T-helper 2 cell treated with Interferon-gamma antibody and Interleukin-4, amounts not matched to agents 5 μg/mL and 100 μg/mL, for 36 hours (primary cell): ENCODE measurements around the gene RELL1.
A peak's percentile ranks its signal among the peaks of the same experiment; 100 is the strongest.

Experiments
- DNase-seq: peaks from one replicate; pipeline ENCODE4 v3.0.0; 2021; ENCODE audit warnings: low spot score
- H3K27ac Mint-ChIP-seq: one replicate; pipeline ENCODE4 v1.8.0; 2021; ENCODE audit warnings: mild to moderate bottlenecking, mixed read lengths
- H3K27me3 Mint-ChIP-seq: one replicate; pipeline ENCODE4 v1.8.0; 2021; ENCODE audit warnings: low read depth, mixed read lengths
- H3K36me3 Mint-ChIP-seq: one replicate; pipeline ENCODE4 v1.8.0; 2021; ENCODE audit warnings: low read depth, mixed read lengths
- H3K4me1 Mint-ChIP-seq: one replicate; pipeline ENCODE4 v1.8.0; 2021; ENCODE audit warnings: low read depth, mixed read lengths
- H3K4me3 Mint-ChIP-seq: one replicate; pipeline ENCODE4 v1.8.0; 2022; ENCODE audit warnings: mild to moderate bottlenecking, moderate library complexity, mixed read lengths
- H3K9me3 Mint-ChIP-seq: one replicate; pipeline ENCODE4 v1.8.0; 2021; ENCODE audit warnings: mixed read lengths

Gene RELL1

GRCh38 chr4:37603070-37603468 is 83.1 kb downstream of the RELL1 start:
- Mint-ChIP-seq H3K4me1 (peaks cover 22% of the 10 kb centered on the region), H3K9me3 (no peaks in the 10 kb centered on the region), H3K27me3 (no peaks in the 10 kb centered on the region), H3K36me3 (peaks cover 2% of the 10 kb centered on the region), H3K27ac (no peak overlapping the region), H3K4me3 (no peak overlapping the region)
- DNase-seq = peak; percentile 60

- DNase-seq = no peak
- peaks cover 22% of the 10 kb centered on the region for H3K4me1 Mint-ChIP-seq
- no peaks in the 10 kb centered on the region for H3K27me3 Mint-ChIP-seq
- H3K9me3 Mint-ChIP-seq = no peaks in the 10 kb centered on the region
- H3K36me3 Mint-ChIP-seq = peaks cover 2% of the 10 kb centered on the region
- no peak overlapping the region for H3K27ac Mint-ChIP-seq
- H3K4me3 Mint-ChIP-seq = no peak overlapping the region
Observed at GRCh38 chr4:37602454-37603069, 83.6 kb downstream of the RELL1 start.

GRCh38 chr4:37601531-37601930 is 84.6 kb downstream of the RELL1 start:
- Mint-ChIP-seq H3K27me3 (no peaks in the 10 kb centered on the region), H3K9me3 (no peaks in the 10 kb centered on the region), H3K4me3 (no peak overlapping the region), H3K27ac (peak overlapping the region; percentile 78), H3K4me1 (peaks cover 22% of the 10 kb centered on the region), H3K36me3 (peaks cover 2% of the 10 kb centered on the region)
- peak; percentile 6 for DNase-seq

GRCh38 chr4:37599092-37599790 is 86.9 kb downstream of the RELL1 start:
- no peak overlapping the region for H3K4me3 Mint-ChIP-seq
- no peaks in the 10 kb centered on the region for H3K27me3 Mint-ChIP-seq
- H3K9me3 Mint-ChIP-seq = no peaks in the 10 kb centered on the region
- H3K36me3 Mint-ChIP-seq = peaks cover 2% of the 10 kb centered on the region
- DNase-seq = no peak
- H3K27ac Mint-ChIP-seq = peak overlapping the region; percentile 14
- peaks cover 20% of the 10 kb centered on the region for H3K4me1 Mint-ChIP-seq

GRCh38 chr4:37597034-37597433 is 89.1 kb downstream of the RELL1 start:
- no peak for DNase-seq
- H3K4me1 Mint-ChIP-seq = peaks cover 14% of the 10 kb centered on the region
- H3K27me3 Mint-ChIP-seq = no peaks in the 10 kb centered on the region
- no peaks in the 10 kb centered on the region for H3K9me3 Mint-ChIP-seq
- peaks cover 2% of the 10 kb centered on the region for H3K36me3 Mint-ChIP-seq
- no peak overlapping the region for H3K27ac Mint-ChIP-seq
- H3K4me3 Mint-ChIP-seq = no peak overlapping the region

- Mint-ChIP-seq H3K27me3 (no peaks in the 10 kb centered on the region), H3K36me3 (peaks cover 2% of the 10 kb centered on the region), H3K4me3 (no peak overlapping the region), H3K9me3 (no peaks in the 10 kb centered on the region), H3K27ac (no peak overlapping the region), H3K4me1 (peaks cover 6% of the 10 kb centered on the region)
- DNase-seq = no peak
Observed at GRCh38 chr4:37595875-37596680, 90.1 kb downstream of the RELL1 start.

- Mint-ChIP-seq H3K27me3 (no peaks in the 10 kb centered on the region), H3K36me3 (peaks cover 1% of the 10 kb centered on the region)
Observed at GRCh38 chr4:37594099-37594498, 92.1 kb downstream of the RELL1 start.

GRCh38 chr4:37591349-37591748 is 94.8 kb downstream of the RELL1 start:
- Mint-ChIP-seq H3K36me3 (no peaks in the 10 kb centered on the region), H3K27me3 (no peaks in the 10 kb centered on the region), H3K9me3 (no peaks in the 10 kb centered on the region)

More at GRCh38 chr4:37594099-37594498, 92.1 kb downstream of the RELL1 start:
- H3K9me3 Mint-ChIP-seq = no peaks in the 10 kb centered on the region
- H3K4me1 Mint-ChIP-seq = peaks cover 5% of the 10 kb centered on the region
- no peak overlapping the region for H3K27ac Mint-ChIP-seq
- H3K4me3 Mint-ChIP-seq = no peak overlapping the region
- no peak for DNase-seq

GRCh38 chr4:37590016-37590415 is 96.2 kb downstream of the RELL1 start:
- no peaks in the 10 kb centered on the region for H3K4me1 Mint-ChIP-seq
- no peak overlapping the region for H3K4me3 Mint-ChIP-seq
- no peak for DNase-seq
- no peaks in the 10 kb centered on the region for H3K36me3 Mint-ChIP-seq
- H3K9me3 Mint-ChIP-seq = no peaks in the 10 kb centered on the region
- no peaks in the 10 kb centered on the region for H3K27me3 Mint-ChIP-seq
- no peak overlapping the region for H3K27ac Mint-ChIP-seq

More at GRCh38 chr4:37591349-37591748, 94.8 kb downstream of the RELL1 start:
- no peak for DNase-seq
- Mint-ChIP-seq H3K4me1 (no peaks in the 10 kb centered on the region), H3K27ac (no peak overlapping the region), H3K4me3 (no peak overlapping the region)

- peaks cover 13% of the 10 kb centered on the region for H3K27me3 Mint-ChIP-seq
- no peaks in the 10 kb centered on the region for H3K36me3 Mint-ChIP-seq
- DNase-seq = no peak
- no peak overlapping the region for H3K4me3 Mint-ChIP-seq
- no peak overlapping the region for H3K27ac Mint-ChIP-seq
- H3K9me3 Mint-ChIP-seq = no peaks in the 10 kb centered on the region
- H3K4me1 Mint-ChIP-seq = peaks cover 4% of the 10 kb centered on the region
Observed at GRCh38 chr4:37588150-37588549, 98.0 kb downstream of the RELL1 start.

- H3K4me3 Mint-ChIP-seq = no peak overlapping the region
- no peak overlapping the region for H3K27ac Mint-ChIP-seq
- H3K36me3 Mint-ChIP-seq = no peaks in the 10 kb centered on the region
- H3K27me3 Mint-ChIP-seq = peaks cover 13% of the 10 kb centered on the region
- no peak for DNase-seq
- peaks cover 9% of the 10 kb centered on the region for H3K9me3 Mint-ChIP-seq
- H3K4me1 Mint-ChIP-seq = peaks cover 4% of the 10 kb centered on the region
Observed at GRCh38 chr4:37586194-37586593, 100.0 kb downstream of the RELL1 start.

- Mint-ChIP-seq H3K4me3 (no peak overlapping the region), H3K9me3 (peaks cover 16% of the 10 kb centered on the region), H3K36me3 (no peaks in the 10 kb centered on the region), H3K27me3 (peaks cover 16% of the 10 kb centered on the region), H3K27ac (no peak overlapping the region), H3K4me1 (peaks cover 4% of the 10 kb centered on the region)
- DNase-seq = no peak
Observed at GRCh38 chr4:37584493-37585060, 101.6 kb downstream of the RELL1 start.

- Mint-ChIP-seq H3K27ac (no peak overlapping the region), H3K4me3 (no peak overlapping the region)
Observed at GRCh38 chr4:37584071-37584470, 102.1 kb downstream of the RELL1 start.

GRCh38 chr4:37573566-37573965 is 112.6 kb downstream of the RELL1 start:
- Mint-ChIP-seq H3K36me3 (no peaks in the 10 kb centered on the region), H3K4me1 (no peaks in the 10 kb centered on the region), H3K9me3 (peaks cover 14% of the 10 kb centered on the region), H3K4me3 (no peak overlapping the region), H3K27me3 (peaks cover 15% of the 10 kb centered on the region), H3K27ac (no peak overlapping the region)
- DNase-seq = no peak

More at GRCh38 chr4:37584071-37584470, 102.1 kb downstream of the RELL1 start:
- Mint-ChIP-seq H3K27me3 (peaks cover 16% of the 10 kb centered on the region), H3K4me1 (peaks cover 4% of the 10 kb centered on the region), H3K9me3 (peaks cover 21% of the 10 kb centered on the region), H3K36me3 (no peaks in the 10 kb centered on the region)
- no peak for DNase-seq
